Measurements from ENCODE around the gene PYCARD.
A peak's percentile ranks its signal among the peaks of the same experiment; 100 is the strongest.
"Not testable (repeated sequence)": the region's sequence is repeated elsewhere in the genome, so short reads cannot be mapped to it uniquely, and the experiment has no call there.

PYCARD gene

DNA sequence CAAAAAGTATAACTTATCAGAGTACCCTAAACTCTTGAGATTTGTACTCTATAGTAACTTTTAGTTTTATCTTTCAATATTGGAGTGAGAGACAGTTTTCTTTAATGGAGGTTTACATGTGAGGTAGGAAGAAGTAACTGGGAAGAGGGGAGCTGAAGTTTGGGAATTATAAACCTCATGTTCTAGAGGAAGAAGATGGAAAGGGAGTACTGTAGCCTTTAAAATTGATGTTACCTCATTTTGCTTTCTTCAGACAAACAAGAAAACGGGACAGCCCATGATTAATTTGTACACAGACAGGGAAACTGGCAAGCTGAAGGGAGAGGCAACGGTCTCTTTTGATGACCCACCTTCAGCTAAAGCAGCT is 13.2 kb downstream of the PYCARD start:
- DNase-seq = no peak

DNA sequence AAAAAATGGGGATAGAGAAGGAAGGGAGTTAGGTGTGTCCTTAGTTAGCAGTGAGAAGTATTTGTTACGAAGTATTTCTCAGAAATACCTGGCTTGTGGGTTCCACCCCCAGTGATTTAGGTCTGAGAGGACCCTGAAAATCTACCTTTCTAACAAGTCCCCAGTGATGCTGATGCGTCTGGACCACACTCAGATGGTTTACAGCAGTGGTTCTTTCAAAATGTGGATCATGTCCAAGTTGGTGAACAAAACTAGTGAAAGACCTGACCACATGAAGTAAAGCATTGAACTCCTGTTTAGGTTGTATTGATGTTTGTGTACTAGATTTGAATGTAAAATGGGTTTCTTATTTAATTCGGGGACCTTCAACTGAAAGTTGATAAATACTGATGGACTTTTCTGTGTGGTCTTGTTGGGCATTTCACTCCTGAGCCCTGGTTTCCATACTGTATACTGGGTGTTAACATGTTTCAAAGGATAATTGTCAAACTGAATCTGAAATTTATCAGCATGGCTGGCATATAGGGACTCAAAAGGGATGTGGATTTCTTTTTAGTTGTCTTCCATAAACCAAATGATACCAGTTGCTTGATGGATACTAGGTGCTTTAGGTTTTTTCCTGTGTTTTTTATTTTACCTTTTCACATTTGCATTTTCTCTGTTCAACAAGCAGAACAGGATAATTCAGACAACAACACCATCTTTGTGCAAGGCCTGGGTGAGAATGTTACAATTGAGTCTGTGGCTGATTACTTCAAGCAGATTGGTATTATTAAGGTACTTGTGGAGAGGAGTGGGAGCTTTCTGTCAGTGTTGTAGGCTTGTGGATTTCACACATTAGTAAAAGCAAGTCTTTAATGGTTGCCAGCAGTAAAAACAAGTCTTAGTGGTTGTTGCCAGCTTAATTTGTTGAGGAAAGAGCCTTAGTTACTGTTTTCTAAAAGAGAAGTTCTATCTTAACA is 13.8 kb downstream of the PYCARD start:
- no peak for DNase-seq

DNA sequence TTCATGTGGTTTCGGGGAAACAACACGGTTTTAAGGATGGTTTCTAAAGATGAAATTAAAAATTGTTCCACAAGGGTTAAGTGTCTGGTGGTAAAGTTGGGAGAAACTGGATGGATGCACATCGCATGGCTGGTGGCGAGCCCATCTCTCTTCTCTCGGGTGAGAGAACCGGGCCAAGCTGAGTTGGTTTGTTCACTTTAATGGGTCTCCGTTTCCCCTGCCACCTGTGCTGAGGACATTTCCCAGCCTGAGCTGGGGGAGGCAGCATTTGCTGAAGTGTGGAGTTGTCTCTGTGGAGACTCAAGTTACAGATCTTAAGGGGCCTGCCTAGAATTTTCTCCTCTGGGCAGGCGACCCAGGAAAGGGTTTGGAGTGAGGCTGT is 14.8 kb downstream of the PYCARD start:
- DNase-seq = no peak

DNA sequence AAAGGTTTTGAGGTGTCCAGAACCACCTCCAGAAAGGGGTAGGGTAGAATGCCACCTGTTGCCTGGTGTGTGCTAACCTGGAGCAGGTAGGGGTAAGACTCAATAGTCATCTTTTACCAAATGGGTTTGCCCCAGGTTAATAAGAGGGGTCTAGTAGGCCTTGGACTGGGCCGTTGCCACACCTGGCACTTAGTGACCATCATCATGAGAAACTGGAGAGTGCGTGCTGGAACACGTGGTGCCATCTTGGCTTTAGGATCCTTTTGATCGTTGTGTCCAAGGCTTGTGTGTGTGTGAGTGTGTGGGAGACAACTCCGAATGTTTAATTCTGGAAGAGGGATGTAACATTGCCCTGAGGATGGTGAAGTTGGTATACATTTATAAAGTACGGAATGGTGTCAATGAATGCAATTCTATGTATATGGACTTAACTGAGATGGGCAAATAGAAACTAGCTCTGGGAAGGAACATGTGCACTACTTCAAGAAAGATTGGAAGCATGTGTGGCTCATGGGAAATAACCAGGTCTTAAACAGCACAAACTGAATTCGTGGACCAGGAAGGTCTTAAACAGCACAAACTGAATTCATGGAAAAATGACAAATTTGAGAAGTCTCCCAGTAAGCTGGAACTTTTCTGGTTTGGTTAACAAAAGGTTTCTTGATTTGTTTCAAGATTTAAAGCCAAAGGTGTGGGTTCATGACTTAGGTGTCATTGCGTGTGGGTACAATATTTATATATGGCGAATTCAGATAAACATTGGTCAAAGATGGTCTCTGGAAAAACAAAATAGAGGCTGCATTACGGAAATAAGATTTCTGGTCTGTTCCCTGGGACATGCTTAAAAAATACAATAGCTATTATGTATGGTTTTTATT is 15.4 kb downstream of the PYCARD start:
- no peak for DNase-seq

DNA sequence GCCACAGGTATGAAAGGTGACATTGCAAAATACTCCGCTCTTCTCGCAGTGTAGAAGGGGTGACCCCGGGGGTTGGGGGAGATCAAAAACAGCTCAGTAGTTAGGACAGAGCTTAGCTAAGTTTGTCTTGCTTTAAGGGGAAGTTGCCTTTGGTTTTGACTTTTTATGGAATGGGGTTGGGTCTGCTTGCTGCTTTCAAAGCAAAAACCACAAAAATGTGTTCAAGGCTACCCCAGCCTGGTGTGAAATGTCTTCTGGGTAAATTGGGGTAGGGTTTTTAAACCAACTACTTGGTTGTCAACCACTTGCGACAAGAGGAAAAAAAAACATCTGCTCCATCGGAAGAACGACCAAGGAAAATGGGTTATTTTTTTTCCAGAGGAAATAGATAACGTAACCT is 16.4 kb downstream of the PYCARD start:
- peak; percentile 81 for DNase-seq

DNA sequence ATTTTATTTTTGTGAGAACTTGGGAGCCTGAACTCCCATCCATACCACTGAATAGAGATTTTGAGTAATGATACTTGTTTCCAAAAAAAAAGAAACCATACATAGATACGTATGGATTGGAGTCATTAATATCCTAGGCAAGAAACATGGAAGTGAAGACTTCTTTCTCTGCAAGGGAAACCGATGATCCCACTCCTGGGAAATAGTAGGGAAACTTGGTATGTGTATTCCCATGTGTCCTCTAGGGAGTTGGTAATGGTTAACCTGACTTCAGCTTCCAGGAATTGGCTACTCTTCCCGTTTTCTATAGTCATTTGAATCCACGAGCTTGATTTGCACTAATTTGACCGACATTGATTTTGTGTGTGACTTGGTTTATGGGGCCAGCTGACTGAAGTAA is 17.2 kb downstream of the PYCARD start:
- DNase-seq = no peak

DNA sequence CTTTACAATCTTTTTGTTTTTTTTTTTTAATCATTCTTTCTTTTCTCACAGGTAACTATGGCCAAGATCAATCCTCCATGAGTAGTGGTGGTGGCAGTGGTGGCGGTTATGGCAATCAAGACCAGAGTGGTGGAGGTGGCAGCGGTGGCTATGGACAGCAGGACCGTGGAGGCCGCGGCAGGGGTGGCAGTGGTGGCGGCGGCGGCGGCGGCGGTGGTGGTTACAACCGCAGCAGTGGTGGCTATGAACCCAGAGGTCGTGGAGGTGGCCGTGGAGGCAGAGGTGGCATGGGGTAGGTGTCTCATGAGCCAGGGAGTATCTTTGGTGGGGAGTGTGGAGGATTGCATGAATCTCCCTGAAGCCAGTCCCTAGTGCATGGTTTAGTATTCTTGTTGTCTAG is 17.7 kb downstream of the PYCARD start:
- no peak for DNase-seq

DNA sequence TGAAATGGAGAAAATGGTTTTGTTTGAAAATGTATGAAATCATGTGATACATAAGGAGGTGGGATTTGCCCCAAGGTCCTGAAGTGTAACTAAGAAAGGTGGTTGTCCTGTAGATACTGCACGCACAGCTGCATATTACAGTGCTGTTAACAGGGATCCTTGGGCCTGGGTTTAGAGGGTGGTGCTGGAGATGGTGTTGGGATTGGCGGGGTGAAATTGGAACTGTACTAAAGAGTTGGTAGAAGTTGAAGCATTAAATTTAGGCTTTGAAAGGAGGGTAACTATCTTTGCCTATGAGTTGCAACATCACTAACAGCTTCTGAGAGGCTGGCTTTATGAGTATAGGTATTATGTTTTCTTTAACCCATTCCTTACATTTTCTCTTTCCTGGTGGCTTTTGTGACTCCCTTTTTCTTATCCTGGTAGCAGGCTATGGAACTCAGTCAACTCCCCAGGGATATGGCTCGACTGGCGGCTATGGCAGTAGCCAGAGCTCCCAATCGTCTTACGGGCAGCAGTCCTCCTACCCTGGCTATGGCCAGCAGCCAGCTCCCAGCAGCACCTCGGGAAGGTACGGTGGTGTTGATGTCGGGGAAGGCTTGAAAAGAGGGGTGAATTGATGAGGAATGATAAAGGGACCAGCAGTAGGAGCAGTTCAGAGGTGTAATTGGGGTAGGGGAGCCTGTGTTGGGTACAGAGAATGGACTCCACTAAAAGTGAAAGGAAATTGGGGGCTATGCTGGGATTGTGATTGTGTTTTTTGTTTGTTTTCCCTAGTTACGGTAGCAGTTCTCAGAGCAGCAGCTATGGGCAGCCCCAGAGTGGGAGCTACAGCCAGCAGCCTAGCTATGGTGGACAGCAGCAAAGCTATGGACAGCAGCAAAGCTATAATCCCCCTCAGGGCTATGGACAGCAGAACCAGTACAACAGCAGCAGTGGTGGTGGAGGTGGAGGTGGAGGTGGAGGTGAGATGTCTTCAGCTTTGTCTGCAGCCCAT is 18.8 kb downstream of the PYCARD start:
- DNase-seq = no peak

DNA sequence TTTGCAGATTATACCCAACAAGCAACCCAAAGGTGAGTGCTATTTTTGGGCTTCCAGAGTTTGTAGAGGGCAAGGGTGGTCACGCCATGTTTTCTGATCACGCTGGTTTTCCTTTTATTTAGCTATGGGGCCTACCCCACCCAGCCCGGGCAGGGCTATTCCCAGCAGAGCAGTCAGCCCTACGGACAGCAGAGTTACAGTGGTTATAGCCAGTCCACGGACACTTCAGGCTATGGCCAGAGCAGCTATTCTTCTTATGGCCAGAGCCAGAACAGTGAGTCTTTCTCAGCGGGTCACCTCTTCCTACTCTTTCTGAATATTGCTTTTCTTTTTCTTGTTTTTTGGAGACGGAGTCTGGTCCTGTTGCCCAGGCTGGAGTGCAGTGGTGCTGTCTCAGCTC is 20.2 kb downstream of the PYCARD start:
- no peak for DNase-seq

DNA sequence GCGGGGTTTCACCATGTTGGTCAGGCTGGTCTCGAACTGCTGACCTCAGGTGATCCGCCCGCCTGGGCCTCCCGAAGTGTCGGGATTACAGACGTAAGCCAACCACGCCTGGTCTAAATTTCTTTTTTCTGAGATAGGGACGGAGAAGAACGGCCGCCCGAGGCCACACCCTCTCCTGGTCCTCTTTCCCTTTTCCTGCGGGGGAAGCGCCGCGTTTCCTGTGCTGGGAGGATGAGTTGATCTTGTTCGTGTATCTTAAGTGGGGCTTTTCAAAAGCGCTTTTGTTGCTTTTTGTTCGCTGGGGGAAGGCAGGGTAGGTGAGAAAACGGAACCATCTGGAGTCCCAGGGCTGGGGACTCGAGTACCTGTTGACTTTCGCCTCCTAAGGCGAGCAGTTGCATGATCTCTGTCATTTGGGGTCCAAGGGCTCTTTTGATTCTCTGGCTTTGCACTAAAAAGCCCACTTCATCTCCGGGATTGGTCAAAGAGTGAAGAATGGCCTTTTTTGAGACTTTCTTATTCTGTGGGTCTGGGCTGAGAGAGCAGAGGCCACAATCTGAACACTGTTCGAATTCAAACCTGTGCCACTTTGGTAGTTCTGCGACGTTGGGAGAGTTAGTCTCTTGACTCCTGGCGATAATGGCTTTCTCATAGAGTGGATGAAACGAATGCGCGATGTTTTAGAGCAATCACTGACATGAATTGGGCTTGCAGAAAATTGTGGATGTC is 21.3 kb downstream of the PYCARD start:
- DNase-seq = peak; percentile 48

DNA sequence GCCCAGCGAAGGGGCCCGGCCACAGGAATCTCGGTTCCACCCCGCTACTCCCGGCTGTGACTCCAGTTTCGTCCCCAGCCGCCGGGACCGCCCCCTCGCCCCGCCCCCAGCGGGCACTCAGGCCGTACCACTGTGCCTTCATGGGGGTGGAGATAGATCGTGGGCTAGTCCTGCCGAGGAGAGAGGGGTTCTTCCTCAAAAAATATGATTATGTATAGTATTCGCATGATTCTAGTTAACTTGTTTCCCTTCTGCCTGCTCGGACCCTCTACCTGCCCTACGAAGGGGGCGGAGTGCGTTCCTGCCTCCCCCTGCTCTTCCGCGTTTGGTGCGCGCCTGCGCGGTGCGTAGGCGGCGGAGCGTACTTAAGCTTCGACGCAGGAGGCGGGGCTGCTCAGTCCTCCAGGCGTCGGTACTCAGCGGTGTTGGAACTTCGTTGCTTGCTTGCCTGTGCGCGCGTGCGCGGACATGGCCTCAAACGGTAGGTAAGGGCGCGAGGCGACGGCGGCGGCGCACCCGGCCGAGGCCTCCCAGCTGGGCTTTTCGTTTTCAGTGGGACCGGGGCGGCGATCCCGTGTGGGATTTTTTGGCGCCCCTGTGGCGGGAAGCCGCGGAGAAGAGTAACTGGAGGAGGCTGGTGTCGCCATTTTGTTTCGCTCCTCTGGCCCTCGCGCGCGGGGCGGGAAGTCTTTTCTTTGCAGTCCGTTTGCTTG is 22.7 kb downstream of the PYCARD start, which contains the start of gene FUS:
Gene FUS, plus strand, starts transcription at position 393 of the 713 bp plus-strand sequence. Its CDS starts 76 bp downstream, at position 469.
- peak; percentile 78 for DNase-seq

DNA sequence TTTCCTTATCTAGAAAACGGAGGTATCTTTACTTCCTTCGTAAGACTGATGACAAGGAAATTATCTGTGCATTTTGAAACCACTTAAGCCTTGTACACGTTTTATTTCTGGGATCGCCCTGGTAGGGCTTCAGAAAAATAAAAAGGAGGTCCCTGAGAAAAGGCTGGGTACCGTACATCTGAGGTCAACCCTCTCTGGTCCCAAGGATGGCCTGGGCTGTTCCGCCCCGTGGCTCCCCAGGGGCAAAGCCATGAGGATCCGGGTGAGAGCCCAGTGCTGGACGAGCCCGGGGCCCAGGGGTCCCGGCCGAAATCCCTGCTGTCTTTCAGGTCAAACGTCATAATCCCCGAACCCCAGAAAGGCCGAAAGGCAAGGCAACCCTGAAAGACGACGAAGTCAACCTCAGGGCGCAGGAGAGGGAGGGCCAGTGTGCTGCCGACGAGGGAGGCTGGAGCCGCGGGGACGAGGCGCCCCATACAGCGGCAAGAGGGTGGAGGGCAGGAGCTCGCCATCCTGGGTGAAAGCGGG is 23.3 kb downstream of the PYCARD start:
- no peak for DNase-seq

DNA sequence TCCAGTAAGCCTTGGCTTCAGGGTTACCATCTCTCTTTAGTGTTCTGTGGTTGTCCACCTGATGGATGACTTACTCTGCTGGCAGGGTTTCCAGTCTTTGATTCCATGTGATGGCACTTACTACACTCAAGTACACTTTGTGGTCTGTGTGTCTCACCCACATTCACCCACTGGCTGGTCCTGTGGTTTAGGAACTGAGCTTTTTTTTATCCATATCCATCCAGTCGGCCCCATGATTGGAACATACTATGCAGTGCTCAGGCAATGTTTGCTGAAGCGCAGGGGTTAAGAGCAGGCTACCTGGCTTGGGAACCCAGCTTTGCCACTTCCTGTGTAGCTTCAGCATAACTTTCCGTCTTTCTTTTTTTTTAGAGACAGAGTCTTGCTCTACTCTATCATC is 25.4 kb downstream of the PYCARD start:
- peak; percentile 96 for DNase-seq

DNA sequence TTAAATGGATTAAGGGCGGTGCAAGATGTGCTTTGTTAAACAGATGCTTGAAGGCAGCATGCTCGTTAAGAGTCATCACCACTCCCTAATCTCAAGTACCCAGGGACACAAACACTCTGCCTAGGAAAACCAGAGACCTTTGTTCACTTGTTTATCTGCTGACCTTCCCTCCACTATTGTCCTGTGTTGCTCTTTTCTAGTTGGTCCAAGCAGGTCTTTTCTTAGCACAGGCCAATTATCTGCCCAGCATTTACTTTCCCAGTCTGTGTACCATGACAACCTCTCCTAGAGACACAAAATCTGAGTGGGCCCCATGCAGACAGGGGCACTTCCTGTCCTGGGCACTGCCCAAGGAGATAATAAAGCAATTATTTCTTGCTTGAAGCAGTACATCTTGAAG is 32.5 kb downstream of the PYCARD start:
- DNase-seq = not testable (repeated sequence)

DNA sequence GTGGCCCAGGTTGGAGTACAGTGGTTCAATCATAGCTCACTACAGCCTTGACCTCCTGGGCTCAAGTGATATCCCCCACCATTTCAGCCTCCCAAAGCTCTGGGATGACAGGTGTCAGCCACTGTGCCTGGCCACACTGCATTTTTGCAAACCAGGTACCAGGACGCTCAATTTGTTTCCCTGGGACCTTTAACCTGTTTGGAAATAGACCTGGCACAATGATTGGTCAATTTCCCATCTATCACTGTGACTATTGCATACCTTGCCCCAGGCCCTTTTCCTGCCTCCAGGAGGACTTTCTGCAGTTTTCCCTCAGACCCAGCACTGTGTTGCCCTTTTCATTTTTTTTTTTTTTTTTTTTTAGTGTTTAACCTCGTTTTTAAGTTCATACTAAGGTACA is 33.7 kb downstream of the PYCARD start:
- no peak for DNase-seq

DNA sequence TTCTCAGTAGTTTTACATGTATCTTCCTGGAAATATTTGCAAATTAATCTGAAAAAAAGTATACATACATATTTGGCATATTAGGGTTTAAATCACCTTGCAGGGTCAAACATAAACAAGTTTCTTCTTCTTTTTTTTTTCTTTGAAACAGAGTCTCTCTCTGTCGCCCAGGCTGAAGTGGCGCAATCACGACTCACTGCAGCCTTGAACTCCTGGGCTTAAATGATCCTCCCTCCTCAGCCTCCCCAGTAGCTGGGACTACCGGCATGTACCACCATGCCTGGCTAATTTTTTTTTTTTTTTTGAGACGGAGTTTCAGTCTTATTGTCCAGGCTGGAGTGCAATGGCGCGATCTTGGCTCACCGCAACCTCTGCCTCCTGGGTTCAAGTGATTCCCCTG is 35.2 kb downstream of the PYCARD start:
- DNase-seq = peak; percentile 50

DNA sequence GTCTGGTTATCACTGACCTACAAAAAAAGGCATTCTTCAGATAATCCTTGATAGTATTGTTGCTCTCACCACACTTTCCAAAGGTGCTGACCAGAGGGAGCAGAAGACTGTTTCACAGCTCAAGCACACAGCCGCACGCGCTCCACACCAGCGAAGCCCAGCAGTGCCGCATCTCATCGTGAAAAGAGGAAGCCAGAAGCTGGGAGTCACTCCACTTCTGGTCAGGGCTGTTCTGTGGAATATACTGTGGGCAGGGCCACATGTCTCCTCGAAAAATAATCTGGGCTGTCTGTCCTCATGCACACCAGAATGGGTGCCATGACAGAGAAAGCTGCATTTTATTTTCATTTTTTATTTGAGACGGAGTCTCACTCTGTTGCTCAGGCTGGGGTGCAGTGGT is 45.4 kb downstream of the PYCARD start:
- peak; percentile 86 for DNase-seq
